ENCODE results near the gene PTS.
A peak's percentile ranks its signal among the peaks of the same experiment; 100 is the strongest.
"Not testable (repeated sequence)": the region's sequence is repeated elsewhere in the genome, so short reads cannot be mapped to it uniquely, and the experiment has no call there.

The PTS gene

GRCh38 chr11:112226062-112226830 lies at the start of gene PTS:
PTS (plus strand) TSS chr11:112226428; CDS start chr11:112226444, 16 bp downstream.
- peak; percentile 44 to 98 (median 90) for DNase-seq

GRCh38 chr11:112177589-112177988 lies 48.6 kb upstream of the PTS start:
- DNase-seq, result no peak

DNA sequence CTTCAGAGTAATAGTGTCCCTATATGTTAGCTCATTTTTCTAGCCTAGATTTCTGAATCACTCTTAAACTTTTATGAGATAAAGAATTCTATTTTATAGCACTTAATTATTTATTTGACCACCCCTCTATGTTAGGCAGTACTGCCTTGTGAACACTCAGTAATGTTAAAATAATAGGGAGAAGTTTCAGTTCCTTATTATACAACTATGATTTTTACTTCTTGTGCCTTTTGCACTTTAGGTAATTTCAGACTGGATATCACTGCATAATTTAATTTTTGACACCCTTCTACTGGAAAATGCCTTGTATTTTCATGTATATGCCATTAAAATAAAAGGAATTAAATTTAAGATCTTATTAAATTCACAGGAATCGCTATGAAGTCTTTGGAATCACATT lies 47.8 kb upstream of the PTS start:
- DNase-seq, result no peak

DNA sequence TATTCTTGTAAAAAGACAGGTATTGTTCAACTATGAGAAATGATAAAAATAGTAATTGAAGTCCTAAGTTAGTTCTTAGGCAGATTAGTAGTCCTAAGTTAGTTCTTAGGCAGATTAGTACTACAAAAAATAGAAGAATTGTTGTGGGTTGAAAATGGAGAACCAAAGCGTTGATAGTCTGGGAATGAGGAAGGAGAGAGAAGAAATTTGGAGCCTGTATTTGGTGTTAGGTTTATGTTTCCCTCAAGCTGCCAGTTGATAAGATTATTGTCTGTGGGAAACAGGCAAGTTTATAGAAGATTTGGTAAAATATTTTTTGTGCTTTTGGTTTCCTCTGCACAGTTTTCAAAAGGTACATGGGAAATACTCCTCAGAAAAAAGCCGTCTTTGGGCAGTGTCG lies 47.3 kb upstream of the PTS start:
- no peak for DNase-seq

GRCh38 chr11:112179601-112180000 lies 46.6 kb upstream of the PTS start:
- peak in 1 of 14 donors; percentile 41 for DNase-seq

DNA sequence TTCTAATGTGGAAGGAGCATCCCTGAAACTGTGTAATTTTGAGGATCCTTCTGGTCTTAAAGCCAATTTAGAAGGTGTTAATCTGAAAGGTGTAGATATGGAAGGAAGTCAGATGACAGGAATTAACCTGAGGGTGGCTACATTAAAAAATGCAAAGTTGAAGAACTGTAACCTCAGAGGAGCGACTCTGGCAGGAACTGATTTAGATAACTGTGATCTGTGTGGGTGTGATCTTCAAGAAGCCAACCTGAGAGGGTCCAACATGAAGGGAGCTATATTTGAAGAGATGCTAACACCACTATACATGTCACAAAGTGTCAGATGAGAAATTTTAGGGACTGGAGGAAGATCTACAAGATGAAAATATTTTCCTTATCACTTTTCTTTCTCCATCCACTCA lies 43.4 kb upstream of the PTS start:
- no peak for DNase-seq

DNA sequence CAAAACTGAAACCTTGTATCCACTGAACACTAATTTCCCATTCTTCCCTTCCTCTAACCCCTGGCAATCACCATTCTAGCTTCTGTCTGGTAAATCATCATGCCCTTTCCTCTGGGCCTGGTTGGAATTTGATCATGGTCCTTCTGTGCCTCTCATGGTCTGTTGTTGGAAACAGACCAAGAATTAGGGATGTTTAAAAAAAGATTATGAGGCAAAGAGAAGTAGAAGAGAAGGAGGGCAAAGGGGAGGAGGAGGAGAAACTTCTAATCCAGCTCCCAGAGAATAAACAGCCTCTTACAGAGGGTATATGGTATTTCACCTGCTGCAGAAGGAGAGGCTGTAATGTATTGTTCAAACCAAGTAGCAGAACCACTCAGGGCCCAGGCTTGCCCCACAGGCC lies 40.3 kb upstream of the PTS start:
- no peak for DNase-seq

GRCh38 chr11:112186304-112186703 lies 39.9 kb upstream of the PTS start:
- no peak for DNase-seq

DNA sequence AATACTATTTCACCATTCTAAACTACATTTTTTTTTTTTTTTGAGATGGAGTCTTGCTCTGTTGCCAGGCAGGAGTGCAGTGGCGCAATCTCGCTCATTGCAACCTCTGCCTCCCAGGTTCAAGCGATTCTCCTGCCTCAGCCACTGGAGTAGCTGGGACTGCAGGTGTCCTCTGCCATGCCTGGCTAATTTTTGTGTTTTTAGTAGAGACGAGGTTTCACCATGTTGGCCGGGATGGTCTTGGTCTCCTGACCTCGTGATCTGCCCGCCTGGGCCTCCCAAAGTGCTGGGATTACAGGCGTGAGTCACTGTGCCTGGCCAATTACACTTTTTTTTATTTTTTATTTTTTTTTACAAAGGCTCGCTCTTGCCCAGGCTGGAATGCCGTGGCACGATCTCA lies 31.1 kb upstream of the PTS start:
- DNase-seq, result not testable (repeated sequence)

DNA sequence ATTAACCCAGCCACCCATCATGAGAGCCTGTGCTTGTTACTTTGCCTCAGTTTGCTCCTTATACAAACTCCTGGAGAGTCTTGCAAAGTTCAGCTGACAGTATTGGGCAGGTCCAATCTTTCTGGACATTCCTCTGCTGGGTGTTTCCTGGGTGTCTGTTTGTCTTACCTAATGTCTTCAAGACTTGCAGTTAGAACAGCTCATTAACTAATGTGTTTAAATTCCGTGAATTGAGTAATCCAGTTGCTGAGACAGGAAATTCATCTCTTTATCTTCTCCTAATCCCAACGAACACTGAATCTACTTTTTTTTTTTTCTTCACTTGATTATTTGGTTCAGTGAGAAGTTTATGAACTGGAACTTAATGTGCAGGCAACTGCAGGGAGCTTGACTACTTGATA lies 30.3 kb upstream of the PTS start:
- DNase-seq, result no peak

DNA sequence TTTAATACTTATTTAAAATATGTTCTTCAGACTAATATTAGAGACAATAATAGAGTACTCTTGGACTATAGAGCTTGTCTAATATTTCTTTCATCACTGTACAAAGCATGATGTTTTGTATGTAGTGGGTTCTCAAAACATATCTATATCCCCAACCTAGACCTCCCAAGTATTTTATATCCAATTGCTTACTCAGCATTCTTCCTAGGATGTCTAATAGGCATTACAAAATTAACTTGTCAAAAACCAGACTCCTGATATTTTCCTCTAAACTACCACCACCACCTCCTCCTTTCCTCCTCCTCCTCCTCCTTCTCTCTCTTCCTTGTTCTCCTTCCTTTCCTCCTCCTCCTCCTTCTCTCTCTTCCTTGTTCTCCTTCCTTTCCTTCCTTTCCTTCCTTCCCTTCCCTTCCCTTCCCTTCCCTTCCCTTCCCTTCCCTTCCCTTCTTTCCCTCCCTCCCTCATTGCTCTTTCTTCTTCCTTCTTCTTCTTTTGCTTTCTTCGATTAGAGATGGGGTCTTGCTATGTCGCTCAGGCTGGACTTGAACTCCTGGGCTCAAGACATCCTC lies 29.6 kb upstream of the PTS start:
- no peak for DNase-seq

- not testable (repeated sequence) for DNase-seq
Measured at GRCh38 chr11:112199101-112199500, 27.1 kb upstream of the PTS start.

GRCh38 chr11:112200252-112200651 lies 26.0 kb upstream of the PTS start:
- no peak for DNase-seq

DNA sequence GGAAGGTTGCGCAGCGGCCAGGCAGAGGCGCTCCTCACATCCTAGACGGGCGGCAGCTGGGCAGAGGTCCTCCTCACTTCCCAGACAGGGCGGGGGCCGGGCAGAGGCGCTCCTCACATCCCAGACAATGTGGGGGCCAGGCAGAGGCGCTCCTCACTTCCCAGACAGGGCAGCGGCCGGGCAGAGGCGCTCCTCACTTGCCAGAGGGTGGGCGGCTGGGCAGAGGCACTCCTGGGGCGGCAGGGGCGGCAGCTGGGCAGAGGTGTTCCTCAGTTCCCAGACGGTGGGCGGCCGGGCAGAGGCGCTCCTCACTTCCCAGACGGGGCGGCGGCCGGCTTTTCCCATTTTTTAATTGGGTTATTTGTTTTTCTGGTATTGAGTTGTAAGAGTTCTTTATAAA lies 20.2 kb upstream of the PTS start:
- DNase-seq, result no peak

DNA sequence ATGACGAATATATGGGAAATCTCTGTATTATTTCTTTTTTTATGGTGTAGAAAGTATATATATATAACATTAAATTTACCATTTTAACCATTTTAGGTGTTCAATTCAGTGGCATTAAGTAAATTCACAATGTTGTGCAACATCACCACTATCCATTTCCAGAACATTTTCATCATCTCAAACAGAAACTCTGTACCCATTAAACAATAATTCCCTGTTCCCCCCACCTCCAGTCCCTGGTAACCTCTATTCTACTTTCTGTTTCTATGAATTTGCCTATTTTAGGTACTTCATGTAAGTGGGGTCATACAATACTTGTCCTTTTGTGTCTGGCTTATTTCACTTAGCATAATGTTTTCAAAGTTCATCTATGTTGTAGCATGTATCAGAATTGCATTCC lies 15.3 kb upstream of the PTS start:
- DNase-seq, result no peak

- DNase-seq, result no peak
Measured at GRCh38 chr11:112211536-112211935, 14.7 kb upstream of the PTS start.

DNA sequence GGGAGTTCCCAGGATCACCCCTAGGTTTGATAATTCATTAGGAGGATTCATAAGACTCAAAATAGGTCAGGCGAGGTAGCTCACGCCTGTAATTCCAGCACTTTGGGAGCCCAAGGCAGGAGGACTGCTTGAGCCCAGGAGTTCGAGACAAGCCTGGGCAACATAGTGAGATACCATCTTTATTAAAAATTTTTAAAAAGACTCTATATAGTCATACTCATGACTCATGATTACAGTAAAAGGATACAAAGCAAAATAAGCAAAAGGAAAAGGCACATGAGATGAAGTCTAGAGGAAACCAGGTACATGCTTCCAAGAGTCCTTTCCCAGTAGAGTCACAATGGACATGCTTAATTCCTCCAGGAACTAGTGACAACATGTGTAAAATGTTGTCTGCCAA lies 13.9 kb upstream of the PTS start:
- no peak for DNase-seq

- DNase-seq, result no peak
Measured at GRCh38 chr11:112212710-112213109, 13.5 kb upstream of the PTS start.

DNA sequence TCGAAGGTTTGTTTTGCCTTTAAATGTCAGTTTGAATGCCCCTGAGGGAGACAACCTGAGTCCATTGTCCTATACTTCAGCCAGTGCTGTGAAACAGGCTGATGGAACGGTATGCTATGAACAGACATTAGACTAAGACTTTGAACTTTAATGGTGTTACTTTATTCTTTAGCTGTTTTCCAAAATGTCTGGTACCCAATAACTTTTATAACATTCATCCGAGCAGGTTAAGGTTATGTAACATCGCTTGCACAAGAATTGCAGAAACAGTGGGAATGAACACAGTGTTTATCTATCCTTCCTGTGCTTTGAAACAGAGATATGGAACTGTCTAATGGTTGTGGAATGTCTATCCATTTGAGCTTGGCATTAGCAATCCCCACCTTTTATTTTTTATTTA lies 12.5 kb upstream of the PTS start:
- DNase-seq, result no peak

DNA sequence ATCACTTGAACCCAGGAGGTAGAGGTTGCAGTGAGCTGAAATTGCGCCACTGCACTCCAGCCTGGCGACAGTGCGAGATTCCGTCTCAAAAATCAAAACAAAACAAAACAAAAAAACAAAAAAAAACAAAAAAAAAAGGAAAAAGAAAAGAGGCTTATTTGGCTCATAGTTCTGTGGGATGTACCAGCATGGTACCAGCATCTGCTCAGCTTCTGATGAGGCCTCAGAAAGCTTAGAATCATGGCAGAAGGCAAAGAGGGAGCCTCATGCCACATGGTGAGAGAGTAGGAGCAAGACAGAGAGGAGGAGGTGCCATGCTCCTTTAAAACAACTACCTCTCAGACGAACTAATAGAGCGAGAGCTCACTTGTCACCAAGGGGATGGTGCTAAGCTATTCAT lies 10.6 kb upstream of the PTS start:
- DNase-seq, result no peak

GRCh38 chr11:112216561-112217105 lies 9.6 kb upstream of the PTS start:
- DNase-seq, result no peak

GRCh38 chr11:112219476-112220232 lies 6.6 kb upstream of the PTS start:
- peak in 11 of 14 donors; percentile 5 to 54 (median 16) for DNase-seq

DNA sequence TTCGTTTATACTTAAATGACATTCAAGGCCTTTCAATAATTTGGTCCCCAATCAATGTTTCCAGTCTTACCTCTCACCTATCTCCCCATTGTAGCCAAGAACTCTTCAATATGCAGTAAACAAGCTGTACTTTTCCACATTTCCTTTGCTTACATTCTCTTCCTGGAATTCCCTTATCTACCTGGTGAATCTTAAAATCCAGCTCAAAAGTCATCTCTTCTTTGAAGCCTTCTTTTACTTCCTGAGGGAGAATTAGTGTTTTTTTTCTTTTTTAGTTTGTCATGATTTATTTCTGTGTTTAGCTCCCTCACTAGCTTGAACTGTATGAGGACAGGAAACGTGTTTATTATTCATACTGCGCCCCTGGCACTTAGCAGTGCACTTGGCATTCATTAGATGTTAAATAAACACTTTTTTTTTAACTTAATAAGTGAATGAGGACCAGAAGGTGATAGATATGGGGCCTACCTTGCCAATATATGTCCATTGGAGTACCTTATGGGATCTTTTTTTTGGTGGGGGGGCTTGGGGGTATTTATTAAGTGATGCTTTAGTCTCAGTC lies 4.9 kb upstream of the PTS start:
- no peak for DNase-seq
